Upper lobe of left lung (tissue), 6 donors: ENCODE data around the gene NFIB. TPM values are rescaled to one million over a fixed set of nuclear protein-coding genes. Genes with fewer than 3 reads are reported as not detected.

Source experiments
- ATAC-seq, 2 donors: fragments of 200-7000 bp; cut with Tn5 transposase; one replicate each; pipeline ENCODE4 v1.9.1; 2022; ENCODE audit warnings: mild to moderate bottlenecking in 2 of 2, moderate library complexity in 2 of 2; ENCODE audit not compliant: low FRiP score in 2 of 2
- DNase-seq, 2 donors: peaks; one replicate each; pipeline ENCODE4 v3.0.0-alpha.2; 2019 to 2020
- H3K27ac ChIP-seq, 4 donors: fragments of 200-600 bp; sonication (generic); one replicate each; pipeline ENCODE4 v1.5.1; 2016 to 2019
- H3K27me3 ChIP-seq, 4 donors: fragments of 200-600 bp; sonication (generic); one replicate each; pipeline ENCODE4 v1.5.1; 2017 to 2019
- H3K36me3 ChIP-seq, 4 donors: fragments of 200-600 bp; sonication (generic); one replicate each; pipeline ENCODE4 v1.5.1; 2016 to 2019
- H3K4me1 ChIP-seq, 4 donors: fragments of 200-600 bp; sonication (generic); one replicate each; pipeline ENCODE4 v1.5.1; 2018 to 2019
- H3K4me3 ChIP-seq, 4 donors: fragments of 200-600 bp; sonication (generic); one replicate each; pipeline ENCODE4 v1.5.1; 2017 to 2019; ENCODE audit warnings: mild to moderate bottlenecking in 2 of 4, moderate library complexity in 1 of 4
- H3K9me3 ChIP-seq, 4 donors: fragments of 200-600 bp; sonication (generic); one replicate each; pipeline ENCODE4 v1.5.1; 2018 to 2019
- CTCF ChIP-seq, 6 experiments: fragments of 450-650 bp in 4 of 6; fragments of 200-600 bp in 2 of 6; sonication (generic) in 2 of 6; IDR thresholded peaks; one replicate each; pipeline ENCODE4 v1.5.1; 2016 to 2019; ENCODE audit warnings: antibody characterized with exemption in 6 of 6
- EP300 ChIP-seq, 4 donors: sonication (generic); formaldehyde crosslinking; IDR thresholded peaks; one replicate each; pipeline ENCODE4 v1.5.1; 2017; ENCODE audit warnings: antibody characterized with exemption in 4 of 4, control low read depth in 2 of 4
- POLR2A ChIP-seq, 4 donors: fragments of 450-650 bp; IDR thresholded peaks; one replicate each; pipeline ENCODE4 v1.5.1; 2016 to 2017; ENCODE audit warnings: antibody characterized with exemption in 4 of 4, mild to moderate bottlenecking in 2 of 4
- POLR2AphosphoS5 ChIP-seq, 2 donors: sonication (generic); formaldehyde crosslinking; IDR thresholded peaks; one replicate each; pipeline ENCODE4 v1.5.1; 2017; ENCODE audit warnings: antibody characterized with exemption in 2 of 2
- WGBS, 2 donors: methylation state at CpG; one replicate each; pipeline ENCODE4 v1.1.5; 2017 to 2018; 5-methylcytosine and 5-hydroxymethylcytosine counted together
- total RNA-seq, 6 donors: library from RNA; depleted of rRNA in 4 of 6; stranded (reverse); fragments of >200 nt in 4 of 6; gene quantifications; one replicate each; pipeline versions ENCODE4 v1.1.0 to v1.2.1, GENCODE V29; 2016 to 2021
- donor health status: DM: no; HTN: no; CAD: no; lungs with moderate emphysema.
- donor health status: DM: no; HTN: yes; CAD: no; lungs with severe emphysema.

The NFIB gene
- total RNA-seq, 6 donors from 2014 or later = 33.9 to 109 (median 67.5) TPM

GRCh38 chr9:14107495-14107894 lies 206.4 kb downstream of the NFIB start:
- no peaks in the 10 kb centered on the region for H3K27me3 ChIP-seq
- DNase-seq (no peak), ATAC-seq (no peak)
- H3K4me3 ChIP-seq = no peak overlapping the region
- no peaks in the 10 kb centered on the region for H3K9me3 ChIP-seq
- H3K36me3 ChIP-seq = peaks cover 0 to 3% (median 0%) of the 10 kb centered on the region in 4 donors
- H3K4me1 ChIP-seq = no peaks in the 10 kb centered on the region
- H3K27ac ChIP-seq = peak overlapping the region in 2 of 4 donors; percentile 27 to 63
- TF ChIP-seq CTCF (IDR thresholded peaks at IDR 0.05) (no peak), EP300 (IDR thresholded peaks at IDR 0.05) (no peak), POLR2AphosphoS5 (IDR thresholded peaks at IDR 0.05) (no peak), POLR2A (IDR thresholded peaks at IDR 0.05) (no peak)

- no peak overlapping the region for H3K4me3 ChIP-seq
- TF ChIP-seq CTCF (IDR thresholded peaks at IDR 0.05) (no peak), EP300 (IDR thresholded peaks at IDR 0.05) (no peak), POLR2A (IDR thresholded peaks at IDR 0.05) (no peak), POLR2AphosphoS5 (IDR thresholded peaks at IDR 0.05) (no peak)
These were observed 207.2 kb downstream of the NFIB start for GRCh38 chr9:14106699-14107098.

GRCh38 chr9:14104496-14104895 lies 209.4 kb downstream of the NFIB start:
- ATAC-seq = no peak
- Histone ChIP-seq H3K9me3 (no peaks in the 10 kb centered on the region), H3K36me3 (peaks cover 0 to 4% (median 0%) of the 10 kb centered on the region in 4 donors), H3K27ac (no peak overlapping the region), H3K4me1 (peaks cover 0 to 3% (median 0%) of the 10 kb centered on the region in 4 donors), H3K4me3 (no peak overlapping the region), H3K27me3 (no peaks in the 10 kb centered on the region)
- no peak for DNase-seq
- 85 to 95% methylated on average over 3 of the region's 3 CpGs for WGBS, 2 donors
- TF ChIP-seq POLR2A (IDR thresholded peaks at IDR 0.05) = no peak
- no peak for TF ChIP-seq EP300 (IDR thresholded peaks at IDR 0.05)
- no peak for TF ChIP-seq CTCF (IDR thresholded peaks at IDR 0.05)
- TF ChIP-seq POLR2AphosphoS5 (IDR thresholded peaks at IDR 0.05) = no peak

More at GRCh38 chr9:14106699-14107098, 207.2 kb downstream of the NFIB start:
- Histone ChIP-seq H3K36me3 (peaks cover 0 to 4% (median 0%) of the 10 kb centered on the region in 4 donors), H3K9me3 (no peaks in the 10 kb centered on the region), H3K27me3 (no peaks in the 10 kb centered on the region), H3K27ac (peak overlapping the region in 1 of 4 donors; percentile 63), H3K4me1 (no peaks in the 10 kb centered on the region)
- DNase-seq (no peak), ATAC-seq (no peak)
- 76 to 90% methylated on average over 2 of the region's 2 CpGs for WGBS, 2 donors

- H3K9me3 ChIP-seq = no peaks in the 10 kb centered on the region
- 48 to 51% methylated on average over 3 of the region's 3 CpGs for WGBS, 2 donors
- H3K4me1 ChIP-seq = peaks cover 6 to 15% (median 10%) of the 10 kb centered on the region in 4 donors
- ATAC-seq (no peak), DNase-seq (no peak)
- H3K4me3 ChIP-seq = no peak overlapping the region
- H3K27ac ChIP-seq = peak overlapping the region in 2 of 4 donors; percentile 23 to 24
- peaks cover 0 to 4% (median 0%) of the 10 kb centered on the region in 4 donors for H3K36me3 ChIP-seq
- H3K27me3 ChIP-seq = no peaks in the 10 kb centered on the region
- no peak for TF ChIP-seq POLR2AphosphoS5 (IDR thresholded peaks at IDR 0.05)
- no peak for TF ChIP-seq EP300 (IDR thresholded peaks at IDR 0.05)
- TF ChIP-seq CTCF (IDR thresholded peaks at IDR 0.05) = no peak
These were observed 210.8 kb downstream of the NFIB start for GRCh38 chr9:14103115-14103514.

GRCh38 chr9:14099737-14100136 lies 214.2 kb downstream of the NFIB start:
- Histone ChIP-seq H3K4me3 (no peak overlapping the region), H3K27ac (peak overlapping the region in 2 of 4 donors; percentile 0 to 69), H3K4me1 (peaks cover 15 to 39% (median 31%) of the 10 kb centered on the region in 4 donors), H3K9me3 (no peaks in the 10 kb centered on the region), H3K36me3 (peaks cover 0 to 4% (median 0%) of the 10 kb centered on the region in 4 donors), H3K27me3 (no peaks in the 10 kb centered on the region)
- TF ChIP-seq EP300 (IDR thresholded peaks at IDR 0.05) (no peak), POLR2A (IDR thresholded peaks at IDR 0.05) (no peak), CTCF (IDR thresholded peaks at IDR 0.05) (no peak), POLR2AphosphoS5 (IDR thresholded peaks at IDR 0.05) (no peak)
- WGBS, 2 donors = 86 to 89% methylated on average over 7 of the region's 7 CpGs
- ATAC-seq (no peak), DNase-seq (no peak)
